GM19467 (cell line): ENCODE results near the gene COL1A1.
A peak's percentile ranks its signal among the peaks of the same experiment; 100 is the strongest.

Experiments used
- ATAC-seq: cut with Tn5 transposase; IDR thresholded peaks from one replicate; pipeline ENCODE4 v1.9.1; 2021; ENCODE audit warnings: mild to moderate bottlenecking, moderate library complexity; ENCODE audit not compliant: unreplicated experiment

Gene COL1A1

DNA sequence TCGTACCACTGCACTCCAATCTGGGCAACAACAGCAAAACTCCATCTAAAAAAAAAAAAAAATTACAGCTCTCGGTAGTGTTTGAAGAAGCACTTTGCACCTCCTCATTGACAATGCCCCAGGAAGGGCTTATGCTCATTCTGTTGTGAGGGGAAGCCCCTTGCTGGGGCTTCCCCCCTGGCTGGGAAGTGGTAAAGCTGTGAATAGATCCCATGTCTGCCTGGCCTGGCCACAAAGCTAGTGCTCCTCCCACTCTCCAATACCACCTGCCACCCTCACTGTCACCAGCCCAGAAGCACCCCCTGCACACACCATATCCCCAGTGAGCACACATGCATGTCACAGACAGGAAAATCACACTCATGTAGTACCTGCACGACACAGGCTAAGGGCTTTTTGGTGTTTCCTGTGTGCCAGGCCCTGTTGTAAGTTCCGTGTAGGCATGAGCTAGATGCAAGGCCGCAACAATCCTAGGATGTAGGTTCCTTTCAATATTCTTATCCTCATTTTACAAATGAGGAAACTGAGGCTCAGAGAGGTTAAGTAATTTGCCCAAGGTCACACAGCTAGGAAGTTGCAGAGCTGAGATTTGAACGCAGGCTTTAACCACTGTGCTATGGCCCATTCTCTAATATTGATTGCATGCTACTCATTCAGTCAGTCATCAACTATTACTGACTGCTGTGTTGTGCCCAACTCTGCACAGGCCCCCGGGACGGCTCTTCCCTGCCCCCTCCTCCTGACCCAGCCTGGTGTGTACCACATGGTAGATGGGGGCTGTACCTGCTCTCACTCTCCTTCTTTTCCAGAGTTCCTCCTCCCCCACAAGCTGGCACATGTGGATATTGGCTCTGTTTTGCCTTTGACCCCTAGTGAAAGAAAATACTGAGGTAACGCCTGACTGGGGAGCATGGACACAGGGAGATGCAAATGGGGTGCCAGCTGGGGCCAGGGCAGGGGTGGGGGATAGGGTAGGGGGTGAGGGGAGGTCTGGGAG, 11.9 kb upstream of the COL1A1 start:
- ATAC-seq = peak; percentile 81

DNA sequence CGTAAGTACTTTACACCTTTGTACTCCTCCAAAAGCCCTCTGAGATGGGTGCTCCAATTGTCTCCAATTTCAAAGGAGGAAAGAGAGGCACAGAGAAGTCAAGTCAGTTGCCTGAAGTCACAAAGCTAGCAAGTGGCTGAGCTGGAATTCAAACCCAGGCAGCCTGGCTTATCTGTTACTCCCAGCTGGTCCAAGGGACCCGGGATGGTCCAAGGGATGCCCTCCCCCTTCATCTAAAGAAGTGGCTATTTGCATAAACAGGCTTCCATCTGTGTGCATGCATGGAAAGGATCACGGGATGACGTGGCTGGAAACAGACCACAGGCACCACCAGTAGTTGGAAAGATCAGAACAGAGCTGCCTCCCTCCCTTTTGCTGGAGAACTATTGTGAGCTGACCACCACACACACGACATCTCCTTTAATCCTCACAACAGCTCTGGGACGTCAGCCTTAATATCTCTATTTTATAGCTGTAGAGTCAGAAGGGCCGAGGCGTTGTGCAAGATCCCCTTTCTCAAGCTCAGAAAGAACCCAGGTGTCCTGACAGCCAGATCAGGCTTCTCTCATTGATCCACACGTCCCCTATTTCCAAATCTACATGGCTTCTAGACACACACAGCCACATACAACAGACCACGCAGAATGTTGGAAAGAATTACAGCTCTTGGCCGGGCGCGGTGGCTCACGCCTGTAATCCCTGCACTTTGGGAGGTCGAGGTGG, 10.9 kb upstream of the COL1A1 start:
- no peak for ATAC-seq

DNA sequence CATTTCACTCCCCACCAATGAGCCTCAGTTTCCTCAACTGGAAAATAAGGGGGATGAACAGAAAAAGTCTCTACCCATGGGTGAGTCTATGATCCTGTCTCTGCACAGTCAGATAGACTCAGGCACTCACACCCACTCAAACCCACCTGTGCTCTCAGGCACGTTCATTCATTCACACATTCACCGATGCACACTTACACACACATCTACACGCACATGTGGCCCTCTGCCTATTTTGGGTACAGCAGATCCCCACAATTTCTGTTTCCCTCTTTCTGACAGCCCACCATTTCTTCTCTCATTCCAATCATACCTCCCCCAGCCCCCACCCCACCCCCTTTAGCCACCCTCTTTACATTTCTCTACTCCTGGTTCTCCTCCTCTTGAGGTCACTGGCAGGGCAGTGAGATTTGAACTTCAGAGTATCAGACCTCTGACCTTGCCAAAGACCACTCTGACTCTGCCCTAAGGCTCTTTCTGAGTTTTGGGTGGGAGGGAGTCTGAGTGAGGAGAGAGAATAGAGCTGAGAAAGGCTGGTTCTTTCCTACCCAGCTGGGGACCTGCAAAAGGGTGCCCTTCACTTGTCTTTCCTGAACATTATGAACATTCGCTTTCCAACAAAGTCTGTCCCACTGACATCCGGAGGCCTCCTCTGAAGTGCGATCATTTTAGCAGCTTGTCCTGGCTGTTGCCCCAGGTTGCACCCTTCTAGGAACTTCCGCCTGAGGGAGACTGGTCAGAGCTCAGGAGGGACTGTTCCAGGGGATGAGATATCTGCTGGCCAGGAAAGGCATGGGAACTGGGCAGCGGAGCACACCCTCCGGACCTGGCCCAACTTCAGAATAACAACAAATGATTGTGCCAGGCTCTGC, 10.1 kb upstream of the COL1A1 start:
- no peak for ATAC-seq

DNA sequence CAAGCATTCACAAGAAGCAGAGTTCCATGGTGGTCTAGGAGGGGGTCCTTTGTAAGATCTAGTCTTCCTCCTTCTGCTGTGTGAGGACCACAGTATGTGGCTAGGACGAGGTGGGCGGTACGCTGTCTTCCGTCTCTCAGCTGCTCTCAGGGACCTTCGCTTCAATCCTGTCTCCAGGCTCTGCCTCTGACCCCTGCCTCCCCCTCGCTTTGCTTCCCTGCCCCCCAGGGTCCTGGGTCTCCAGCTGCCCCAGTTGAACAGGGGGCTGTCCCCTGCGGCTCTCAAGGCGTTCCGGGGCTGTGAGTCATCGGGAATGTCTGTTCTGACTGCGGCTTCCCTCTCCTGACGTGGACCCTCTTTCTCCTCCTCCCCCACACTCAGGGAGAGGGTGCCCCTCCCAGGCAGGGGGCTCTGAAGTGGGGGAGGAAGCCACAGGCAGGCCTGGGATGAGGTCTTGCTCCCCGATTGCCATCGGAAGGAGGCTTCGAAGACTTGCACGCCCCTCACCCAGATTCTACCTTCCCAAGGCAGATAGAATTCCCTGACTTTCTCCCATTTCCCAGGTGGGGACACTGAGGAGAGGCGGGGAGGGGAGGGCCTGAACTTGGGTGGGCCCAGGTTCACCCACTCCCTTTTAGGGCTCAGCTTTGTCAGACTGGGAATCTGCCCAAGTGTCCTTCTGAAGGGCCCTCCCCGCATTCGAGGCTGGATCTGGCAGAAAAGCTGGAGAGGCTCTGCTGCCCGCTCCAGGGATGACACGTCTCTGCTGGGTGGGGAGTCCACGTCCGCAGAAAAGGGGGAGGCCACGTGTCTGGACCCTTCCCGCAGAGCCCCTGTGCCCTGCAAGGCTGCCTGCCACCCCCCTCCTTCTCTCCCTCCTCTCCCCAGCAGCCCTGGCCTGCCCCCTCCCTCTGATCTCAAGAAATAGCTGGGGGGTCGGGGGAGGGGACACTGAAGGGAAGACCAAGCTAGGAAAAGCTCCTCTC, 9.1 kb upstream of the COL1A1 start:
- no peak for ATAC-seq

DNA sequence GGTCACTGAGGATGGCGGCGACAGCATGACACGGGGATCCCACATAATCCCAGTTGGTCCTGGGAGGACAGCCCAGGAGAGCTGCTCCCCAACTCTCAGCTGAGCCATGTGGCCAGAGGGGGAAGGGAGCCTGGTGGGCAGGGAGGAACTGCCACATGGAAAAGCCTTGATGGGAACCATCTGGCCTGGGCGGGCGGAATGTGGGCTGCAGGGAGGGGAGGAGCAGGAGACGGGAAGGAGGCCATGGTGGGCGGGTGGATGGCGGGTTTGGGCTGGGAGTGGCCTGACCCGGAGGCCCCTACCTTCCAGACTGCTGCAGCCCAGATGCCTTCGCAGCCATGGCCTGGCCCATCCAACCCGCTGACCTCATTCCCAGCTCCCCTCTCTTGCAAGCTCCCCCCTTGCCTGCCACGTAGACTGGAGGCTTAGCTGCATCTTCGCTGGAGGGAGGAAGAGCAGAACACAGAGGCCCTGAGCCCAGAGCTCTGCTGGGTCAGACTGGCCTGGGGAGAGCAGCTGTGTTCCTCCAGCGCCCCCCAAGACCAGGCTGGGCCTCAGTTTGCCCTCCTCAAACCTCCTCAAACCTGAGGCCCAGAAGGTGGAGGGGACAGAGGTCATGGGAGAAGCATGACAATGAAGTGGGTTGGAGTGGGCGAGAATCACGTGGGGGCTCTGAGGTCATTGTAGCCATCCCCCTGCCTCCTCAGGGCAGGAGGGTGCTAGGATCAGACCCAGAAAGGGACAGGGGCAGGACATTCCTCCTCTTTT, 8.2 kb upstream of the COL1A1 start:
- ATAC-seq = no peak

DNA sequence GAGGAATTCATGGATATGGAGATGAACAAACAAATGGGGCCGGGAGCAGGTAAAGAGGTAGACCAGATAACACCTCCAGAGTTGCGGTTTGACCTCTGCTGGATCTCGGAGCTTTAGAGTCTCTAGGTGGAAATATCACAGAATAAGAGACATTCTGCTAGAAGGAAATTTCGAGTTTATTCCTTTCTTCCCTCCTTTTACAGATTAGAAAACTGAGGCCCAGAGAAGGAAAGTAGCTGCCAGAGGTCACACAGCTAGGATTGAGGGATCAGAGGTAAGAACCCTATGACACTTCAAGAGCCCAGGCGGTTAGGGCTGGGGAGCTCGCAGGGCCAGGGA, 7.7 kb upstream of the COL1A1 start:
- ATAC-seq = no peak

DNA sequence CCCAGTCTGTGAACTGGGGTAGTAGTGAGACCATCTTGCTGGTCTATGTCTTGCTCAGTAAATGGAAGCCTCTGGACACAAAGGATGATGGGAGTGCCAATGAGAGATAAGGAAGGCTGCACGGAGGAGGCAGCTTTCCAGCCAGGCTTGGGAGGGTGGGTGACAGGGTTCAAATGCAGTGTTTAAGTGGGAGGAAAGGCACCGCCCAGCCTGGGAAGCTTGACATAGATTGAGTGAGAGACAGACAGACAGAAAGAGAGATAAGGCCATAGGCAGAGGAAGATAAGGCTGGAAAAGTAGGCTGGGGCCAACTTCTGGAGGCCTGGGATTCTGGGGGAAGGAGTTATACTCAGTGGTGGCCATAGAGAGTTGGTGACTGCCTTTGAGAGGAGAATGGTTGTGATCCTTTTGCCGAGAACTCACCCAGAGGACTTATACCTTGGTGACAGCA, 7.2 kb upstream of the COL1A1 start:
- no peak for ATAC-seq

DNA sequence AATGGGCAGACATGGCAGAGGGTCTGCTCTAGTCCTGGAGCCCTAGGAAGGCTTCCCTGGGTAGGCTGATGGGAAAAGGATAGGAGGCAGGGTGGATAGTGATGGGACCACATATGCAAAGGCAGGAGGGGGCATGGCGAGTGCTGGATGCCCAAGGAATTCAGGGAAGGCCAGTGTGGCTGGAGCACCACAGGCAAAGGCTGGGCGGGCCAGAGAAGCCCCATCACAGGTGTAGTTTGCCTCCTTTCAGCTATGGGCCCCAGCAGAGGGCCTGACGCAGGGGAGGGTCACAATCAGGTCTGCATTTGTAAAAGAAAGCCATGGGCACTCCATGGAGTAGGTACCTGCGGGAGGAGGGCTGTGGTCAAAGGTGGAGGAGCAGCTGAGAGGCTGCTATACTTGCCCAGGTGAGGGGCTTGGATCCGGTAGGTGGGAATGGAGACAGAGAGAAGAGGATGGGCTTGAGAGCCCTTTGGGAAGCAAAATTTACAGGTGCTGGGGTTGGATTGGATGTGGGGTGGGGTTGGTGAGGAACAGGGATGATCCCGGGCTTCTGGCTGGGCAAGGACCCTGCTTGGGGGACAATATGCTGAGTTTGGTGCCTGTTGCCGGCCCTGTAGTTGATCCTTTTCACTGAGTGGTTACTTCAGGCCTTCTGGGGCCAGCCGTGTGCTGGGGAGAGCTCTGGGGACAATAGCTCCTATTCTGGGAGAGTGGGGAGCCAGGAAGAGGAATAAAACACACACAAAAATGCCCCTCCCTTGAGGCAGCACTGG, 6.5 kb upstream of the COL1A1 start:
- ATAC-seq = no peak

DNA sequence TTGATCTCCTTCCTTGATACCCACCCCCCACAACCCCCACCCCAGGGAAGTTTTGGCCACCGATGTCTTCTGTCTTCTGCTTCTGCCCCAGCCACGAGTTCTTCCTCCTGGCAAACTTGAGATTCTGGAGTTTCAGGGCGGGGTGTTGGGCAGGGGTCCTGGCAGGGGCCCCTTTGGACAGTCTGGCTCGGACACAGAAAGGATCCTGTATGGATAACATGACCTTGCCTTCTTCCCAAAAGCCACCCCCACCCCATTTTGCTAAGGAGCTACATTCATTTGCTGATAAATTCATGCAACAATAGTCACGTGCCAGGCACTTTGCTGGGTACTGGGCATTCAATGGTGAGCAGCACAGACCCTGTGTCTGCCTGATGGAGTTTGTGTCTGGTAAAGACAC, 5.9 kb upstream of the COL1A1 start:
- ATAC-seq = no peak

DNA sequence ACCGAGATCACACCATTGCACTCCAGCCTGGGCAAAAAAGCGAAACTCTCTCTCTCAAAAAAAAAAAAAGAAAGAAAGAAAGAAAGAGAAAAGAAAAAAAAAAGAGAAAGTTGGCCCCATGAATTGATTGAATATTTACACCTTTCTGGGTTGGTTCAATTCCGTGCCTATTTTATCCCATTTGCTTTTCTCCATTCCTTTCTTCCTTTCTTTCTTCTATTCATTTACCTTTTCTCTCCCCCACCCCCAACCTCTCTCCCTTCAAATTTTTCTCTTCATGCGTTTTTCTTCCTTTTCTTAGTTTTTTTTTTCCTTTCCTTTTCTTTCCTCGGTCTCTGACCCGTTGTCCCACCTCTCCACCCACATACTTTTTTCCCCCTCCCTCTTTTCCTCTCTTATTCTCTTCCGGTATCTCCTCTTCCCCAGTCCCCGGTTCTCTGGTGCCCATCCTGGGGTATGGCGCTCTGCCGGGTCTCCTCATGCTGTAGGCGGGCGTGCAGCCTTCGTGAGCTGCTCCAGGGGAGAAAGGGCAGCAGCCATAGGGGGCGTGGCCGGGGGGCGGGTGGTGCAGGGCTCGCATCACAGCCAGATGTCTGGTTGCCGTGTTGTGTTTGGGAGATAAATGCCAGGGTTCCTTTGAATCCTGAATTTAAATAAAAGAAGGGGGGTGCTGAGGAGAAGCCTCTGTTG, 5.3 kb upstream of the COL1A1 start:
- ATAC-seq = no peak

DNA sequence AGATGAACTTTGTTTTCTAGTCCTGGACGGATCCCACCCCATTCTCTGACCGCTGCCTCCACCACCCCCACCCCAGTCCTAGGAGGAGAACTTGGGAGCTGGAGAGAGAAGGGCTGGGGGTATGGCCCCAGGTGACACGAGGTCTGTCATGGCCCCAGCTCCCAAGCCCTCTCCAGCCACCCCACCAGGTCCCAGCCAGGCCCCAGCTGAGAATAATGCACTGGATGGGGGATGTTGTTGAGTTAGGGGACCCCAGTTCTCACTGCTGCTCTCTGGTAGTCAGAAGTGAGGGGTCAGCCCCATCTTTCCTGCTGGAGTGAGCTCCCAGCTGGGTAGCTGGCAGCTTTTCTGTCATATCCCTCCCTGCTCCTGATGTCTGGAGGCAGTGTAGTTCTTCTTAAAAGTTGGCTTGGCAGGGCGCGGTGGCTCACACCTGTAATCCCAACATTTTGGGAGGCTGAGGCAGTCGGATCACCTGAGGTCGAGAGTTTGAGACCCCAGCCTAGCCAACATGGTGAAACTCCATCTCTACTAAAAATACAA, 4.6 kb upstream of the COL1A1 start:
- no peak for ATAC-seq

DNA sequence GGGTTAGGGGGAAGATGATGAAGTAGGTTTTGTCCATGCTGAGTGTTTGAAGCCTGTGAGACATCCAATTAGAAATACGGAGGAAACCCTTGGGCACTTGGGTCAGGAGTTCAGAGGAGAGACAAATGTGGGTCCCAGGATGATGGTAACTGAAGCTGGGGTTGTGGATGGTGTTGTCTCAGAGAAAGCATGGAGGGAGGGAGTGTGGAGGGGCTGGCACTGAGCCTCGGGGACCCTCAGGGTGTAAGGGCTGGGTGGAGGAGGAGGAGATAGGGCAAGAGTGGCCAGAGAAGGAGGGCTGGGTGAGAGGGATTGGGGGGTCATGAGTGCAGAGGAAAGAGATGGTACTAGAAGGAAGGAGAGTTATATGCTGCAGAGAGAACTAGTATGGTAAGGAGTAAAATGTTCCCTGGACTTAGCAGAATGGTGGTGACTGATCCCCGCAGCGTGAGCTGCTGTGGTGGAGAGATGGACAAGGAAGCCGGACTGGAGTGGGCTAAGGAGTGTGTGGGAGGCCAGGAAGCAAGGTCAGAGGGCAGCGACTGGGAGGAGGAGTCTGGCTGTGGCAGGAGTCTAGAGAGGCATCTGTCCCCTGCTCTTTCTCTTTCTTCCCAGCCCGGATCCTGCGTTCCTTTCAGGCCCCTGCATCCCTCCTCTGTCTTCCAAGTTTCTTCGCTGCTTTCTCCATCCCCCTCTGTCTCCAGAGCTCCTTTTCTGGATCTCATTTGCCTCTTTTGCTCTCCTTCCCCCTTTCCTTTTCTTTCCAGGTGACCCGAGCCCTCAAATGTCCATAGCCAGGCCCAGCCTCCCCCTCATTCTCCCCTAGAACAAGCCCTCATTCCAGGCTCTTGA, 3.9 kb upstream of the COL1A1 start:
- ATAC-seq = no peak

DNA sequence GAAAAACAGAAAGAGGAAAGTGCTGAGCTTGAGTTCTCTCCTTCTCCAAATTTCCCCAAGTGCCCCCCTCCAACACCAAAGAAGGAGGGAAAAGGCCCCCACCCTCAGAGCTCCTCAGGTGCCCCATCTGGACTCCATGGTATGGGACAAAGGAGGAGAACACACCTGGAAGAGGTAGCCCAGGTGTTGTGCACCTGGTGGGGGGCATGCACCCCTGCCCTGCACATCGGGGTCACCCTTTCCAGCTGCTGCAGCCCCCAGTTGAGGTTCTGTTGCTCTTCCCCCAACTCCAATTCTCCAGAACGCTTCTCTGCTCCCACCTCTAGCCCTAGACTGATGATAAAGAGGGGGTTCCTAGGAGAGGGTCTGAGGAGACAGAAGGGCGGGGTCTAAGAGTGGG, 3.0 kb upstream of the COL1A1 start:
- ATAC-seq = no peak

DNA sequence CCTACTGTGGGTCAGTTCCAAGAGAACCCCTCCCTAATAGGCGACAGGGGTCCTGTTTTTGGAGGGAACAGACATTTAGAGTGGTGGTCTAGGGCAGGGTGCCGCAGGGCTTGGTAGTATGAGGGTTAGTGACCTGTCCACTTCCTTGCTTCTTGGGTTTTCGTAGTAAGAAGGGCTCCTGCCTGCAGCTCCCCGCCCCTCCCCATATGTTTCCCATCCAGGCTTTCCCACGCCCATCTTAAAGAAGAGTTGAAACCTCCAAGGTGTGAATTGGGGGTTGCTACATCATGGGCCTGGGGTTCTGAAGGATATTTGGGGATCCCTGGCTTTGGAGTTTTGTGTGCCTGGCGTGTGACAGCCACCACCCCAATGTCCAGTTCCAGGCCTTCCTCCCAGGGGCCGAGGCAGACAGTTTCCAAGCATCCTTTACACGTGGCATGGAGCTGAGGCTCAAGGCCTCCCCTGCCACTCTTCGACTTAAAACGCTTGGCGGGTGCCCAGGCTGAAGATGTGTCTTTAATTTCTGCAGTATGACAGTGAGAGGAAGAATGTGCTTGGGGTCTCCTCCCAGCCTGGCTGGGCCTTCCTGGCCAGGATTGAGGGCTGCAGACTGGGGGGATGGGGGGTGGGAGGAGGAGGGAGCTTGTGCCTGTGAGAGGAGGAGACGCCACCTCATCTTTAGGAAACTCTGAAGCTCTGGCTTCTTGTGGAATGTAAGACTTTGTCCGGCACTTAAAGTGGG, 2.3 kb upstream of the COL1A1 start:
- no peak for ATAC-seq

DNA sequence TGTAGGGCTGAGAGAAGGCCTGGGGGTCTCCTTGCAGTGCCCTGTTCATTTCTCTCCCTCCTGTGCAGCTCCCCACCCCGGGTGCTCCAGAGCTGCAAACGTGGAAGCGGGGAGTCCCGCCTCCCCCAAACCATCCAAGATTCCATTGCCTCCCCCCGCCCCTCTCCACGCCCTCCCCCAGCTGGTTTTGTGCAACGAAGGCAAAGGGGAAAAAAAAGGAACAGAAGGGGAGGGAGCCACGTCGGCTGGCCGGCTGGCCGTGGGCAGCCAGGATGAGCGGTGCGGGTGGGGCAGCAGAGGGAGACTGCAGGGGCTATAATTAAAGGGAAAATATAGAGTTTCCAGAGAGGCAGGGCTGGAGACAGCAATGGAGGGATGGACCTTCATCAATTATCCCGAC, 1.7 kb upstream of the COL1A1 start:
- ATAC-seq = no peak
